Stimulated activated CD8-positive, alpha-beta memory T cell treated with anti-CD3 and anti-CD28 coated beads, Interleukin-4, amount 100 ng/mL, for 4 hours (primary cell): ENCODE data around the gene PADI4.
"Not testable (repeated sequence)": the region's sequence is repeated elsewhere in the genome, so short reads cannot be mapped to it uniquely, and the experiment has no call there.

ENCODE experiments used
- DNase-seq, 2 donors: peaks; one replicate each; pipeline ENCODE4 v3.0.0-alpha.2; 2020; ENCODE audit warnings: low read depth in 2 of 2, low spot score in 1 of 2

PADI4 gene

GRCh38 chr1:17377325-17377953 is 69.4 kb downstream of the PADI4 start:
- no peak for DNase-seq

DNA sequence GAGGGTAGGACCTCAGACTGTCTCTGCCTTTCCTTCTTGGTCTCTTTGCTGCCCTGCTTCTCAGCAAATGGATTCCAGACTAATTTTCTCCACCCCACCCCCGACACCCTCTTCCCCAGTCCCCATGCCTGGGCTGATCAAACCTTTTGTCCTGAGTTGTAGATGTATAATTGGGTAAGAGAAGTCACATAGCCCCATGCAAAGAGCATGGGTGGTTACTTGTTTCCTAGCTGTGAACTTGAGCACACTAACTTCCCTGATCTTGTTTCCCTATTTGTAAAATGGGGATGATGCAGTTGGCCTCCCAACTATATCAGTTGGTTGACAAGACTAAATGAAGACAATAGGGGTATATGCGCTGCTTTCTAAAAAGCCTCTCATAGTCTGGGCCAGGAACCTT is 73.2 kb downstream of the PADI4 start:
- no peak for DNase-seq

DNA sequence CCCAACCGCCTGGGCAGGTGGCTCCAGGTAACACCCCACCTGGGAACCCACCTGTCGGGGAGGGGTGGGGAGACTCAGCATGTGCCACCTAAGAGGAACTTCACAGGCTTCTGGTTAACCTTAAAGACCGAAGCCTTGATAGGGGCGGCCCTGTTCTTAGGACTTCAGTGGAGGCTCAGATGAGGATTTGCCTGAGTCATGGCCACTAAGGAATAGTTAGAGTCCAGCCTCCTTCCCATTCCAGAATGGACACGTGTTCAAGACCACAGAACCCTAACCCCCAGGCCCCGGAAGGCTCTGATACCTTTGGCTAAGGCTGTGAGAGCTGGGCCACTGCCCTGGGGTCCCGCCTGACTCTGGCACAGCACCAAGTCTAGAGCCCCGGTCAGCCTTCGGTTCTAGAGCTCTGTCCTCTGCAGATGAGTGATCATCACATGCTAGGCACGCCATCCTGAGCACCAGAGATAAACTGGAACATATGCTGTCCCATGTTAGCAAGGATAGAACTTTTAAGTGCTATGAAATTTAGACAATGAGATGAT is 84.3 kb downstream of the PADI4 start:
- no peak for DNase-seq

GRCh38 chr1:17393230-17393629 is 85.2 kb downstream of the PADI4 start:
- no peak for DNase-seq

DNA sequence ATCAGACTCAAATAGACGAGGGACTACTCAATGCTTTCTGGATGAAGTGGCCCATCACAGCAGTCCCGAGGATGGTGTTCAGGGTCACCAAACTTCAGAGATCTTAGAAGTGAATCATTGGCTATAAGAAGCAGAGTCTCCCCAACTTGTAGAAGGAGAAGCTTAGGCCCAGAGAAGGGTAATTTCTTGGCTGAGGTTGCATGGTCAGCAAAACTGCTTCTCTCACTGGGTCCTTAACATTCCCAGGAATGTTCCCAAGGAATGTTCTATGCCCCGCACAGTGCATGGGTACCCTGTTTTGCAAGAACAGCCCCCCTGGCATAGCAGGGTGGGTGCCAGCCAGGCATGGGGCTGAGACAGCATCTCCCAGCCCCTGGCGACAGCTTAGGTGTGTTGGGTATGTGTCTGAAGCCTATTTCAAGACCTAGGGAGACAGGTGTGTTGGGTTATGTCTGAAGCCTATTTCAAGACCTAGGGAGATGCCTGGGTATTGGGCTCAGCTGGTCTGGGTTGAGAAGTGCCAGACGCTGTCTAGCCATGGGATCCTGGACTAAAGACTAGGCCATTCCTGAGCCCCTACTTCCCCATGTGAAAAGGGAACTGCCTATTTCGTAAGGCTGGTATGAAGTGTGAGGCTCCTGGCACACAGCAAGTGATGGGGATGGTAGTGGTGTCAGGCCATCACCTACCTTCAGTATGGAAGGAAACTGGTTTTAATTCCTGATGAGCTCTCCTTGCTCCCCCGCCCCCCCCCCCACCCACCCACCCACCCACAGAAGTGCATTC is 90.1 kb downstream of the PADI4 start:
- no peak for DNase-seq

GRCh38 chr1:17400725-17401341 is 92.8 kb downstream of the PADI4 start:
- no peak for DNase-seq

GRCh38 chr1:17401841-17402240 is 93.8 kb downstream of the PADI4 start:
- DNase-seq, result no peak

- no peak for DNase-seq
These were observed 95.1 kb downstream of the PADI4 start for GRCh38 chr1:17403081-17403480.

- no peak for DNase-seq
These were observed 96.2 kb downstream of the PADI4 start for GRCh38 chr1:17404034-17404684.

GRCh38 chr1:17404820-17405219 is 96.8 kb downstream of the PADI4 start:
- DNase-seq, result no peak

DNA sequence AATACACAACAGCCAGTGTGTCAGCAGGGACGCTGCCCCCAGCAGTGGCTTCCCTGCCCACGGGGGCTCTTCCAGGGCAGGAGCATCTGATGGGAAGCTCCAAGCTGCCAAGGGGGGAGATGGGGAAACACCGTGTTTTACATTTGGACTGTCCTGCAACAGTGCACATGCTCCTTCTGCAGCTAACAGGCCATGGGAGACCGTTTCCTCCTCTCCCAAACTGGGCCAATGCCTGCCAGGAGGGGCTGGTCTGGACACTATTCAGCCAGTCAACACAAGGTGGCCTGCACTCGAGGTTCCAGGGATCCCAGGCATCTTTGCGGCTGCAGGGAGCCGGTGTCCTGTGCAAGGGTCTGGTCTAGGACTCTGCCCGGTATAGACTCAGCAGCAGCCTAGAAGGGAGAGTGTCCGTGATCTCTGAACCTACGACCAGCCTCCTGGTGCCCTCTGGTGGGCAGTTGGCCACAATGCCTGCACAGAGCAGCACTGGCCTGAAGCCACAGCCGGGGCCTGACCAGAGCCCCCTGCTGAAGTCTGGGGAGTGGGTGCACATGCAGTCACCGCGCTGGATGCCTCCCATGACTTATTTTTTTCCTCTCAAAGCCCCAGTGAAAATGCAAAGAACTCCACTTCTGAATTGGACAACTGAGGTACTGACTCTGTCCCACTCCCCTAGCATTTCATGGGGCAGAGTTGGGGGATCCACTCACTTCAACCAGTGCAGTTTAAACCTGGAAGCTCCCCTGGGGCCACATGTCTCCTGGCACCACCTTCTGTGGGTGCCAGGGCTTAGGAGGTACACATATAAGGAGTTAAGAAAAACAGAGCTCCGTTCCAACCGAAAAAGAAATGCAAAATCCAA is 98.1 kb downstream of the PADI4 start:
- DNase-seq, result no peak

- DNase-seq, result not testable (repeated sequence)
These were observed 98.9 kb downstream of the PADI4 start for GRCh38 chr1:17406760-17407475.

GRCh38 chr1:17407786-17408514 is 100.0 kb downstream of the PADI4 start:
- DNase-seq, result not testable (repeated sequence)

DNA sequence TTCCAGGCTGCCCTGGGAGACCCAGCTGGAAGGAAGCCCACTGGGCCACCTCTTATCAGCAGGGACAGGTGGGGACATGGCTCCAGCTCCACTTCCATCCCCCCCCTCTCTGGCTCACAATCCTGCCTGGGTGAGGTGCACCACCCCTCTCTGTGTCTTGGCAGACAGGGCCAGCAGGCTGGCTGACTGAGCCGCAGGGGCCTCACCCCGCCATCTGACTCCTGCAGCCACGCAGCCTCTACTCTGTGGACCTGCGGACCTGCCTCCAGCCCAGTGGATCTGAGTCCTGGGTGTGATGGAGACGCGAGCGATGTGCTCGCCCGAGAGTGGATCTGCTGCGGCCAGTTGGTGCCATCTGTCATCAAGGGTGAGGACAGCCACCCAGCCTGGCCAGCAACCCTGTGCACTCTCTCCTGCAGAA is 101.4 kb downstream of the PADI4 start:
- DNase-seq, result no peak

- DNase-seq, result no peak
These were observed 104.3 kb downstream of the PADI4 start for GRCh38 chr1:17412093-17412870.
